Urothelium cell line (cell line): ENCODE results near the gene SPOP.
A peak's percentile ranks its signal among the peaks of the same experiment; 100 is the strongest.
"Not testable (repeated sequence)": the region's sequence is repeated elsewhere in the genome, so short reads cannot be mapped to it uniquely, and the experiment has no call there.

ENCODE experiments used
- DNase-seq: peaks from one replicate; pipeline ENCODE4 v3.0.0; 2011; ENCODE audit warnings: low spot score, mixed read lengths
- FAIRE-seq: peaks from 2 replicates; lab custom pipeline; 2011; peaks lifted over from hg19 to GRCh38; lab: Jason Lieb, UNC

SPOP gene

GRCh38 chr17:49574945-49575678 is 102.8 kb downstream of the SPOP start:
- no peak for FAIRE-seq

GRCh38 chr17:49574323-49574781 is 103.5 kb downstream of the SPOP start:
- DNase-seq (no peak), FAIRE-seq (no peak)

More at GRCh38 chr17:49574945-49575678, 102.8 kb downstream of the SPOP start:
- no peak for DNase-seq

GRCh38 chr17:49573510-49574322 is 104.2 kb downstream of the SPOP start:
- DNase-seq (no peak), FAIRE-seq (no peak)

DNA sequence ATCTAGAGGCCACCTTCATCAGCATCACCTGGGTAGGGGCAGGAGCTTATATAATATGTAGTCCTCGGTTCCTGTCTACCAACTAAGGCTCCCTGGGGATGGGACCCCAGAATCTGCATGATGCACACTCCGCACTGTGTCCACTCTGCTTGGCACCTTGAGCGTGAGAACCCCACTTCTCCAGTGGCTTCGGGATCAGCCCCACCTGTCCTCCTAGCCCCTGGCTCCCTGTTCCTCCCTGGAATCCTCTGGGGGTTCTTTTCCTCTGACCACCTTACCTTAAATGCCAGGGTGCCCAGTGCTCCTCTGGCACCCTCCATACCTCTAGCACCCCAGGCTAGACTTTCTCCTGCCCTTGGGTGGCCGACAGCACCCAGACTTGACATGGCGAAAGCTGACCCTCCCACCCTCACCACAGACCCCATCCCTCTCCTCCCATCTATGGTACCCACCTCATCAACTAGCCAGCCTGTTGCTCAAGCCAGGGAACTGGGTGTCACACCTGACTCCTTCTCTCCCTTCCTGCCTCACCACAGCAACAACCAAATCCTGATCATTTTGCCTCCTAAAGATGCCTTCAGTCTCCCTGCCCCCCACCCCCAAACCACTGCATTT is 105.0 kb downstream of the SPOP start:
- DNase-seq (no peak), FAIRE-seq (no peak)

- FAIRE-seq (no peak), DNase-seq (no peak)
Observed at GRCh38 chr17:49572226-49572625, 105.7 kb downstream of the SPOP start.

- FAIRE-seq (no peak), DNase-seq (no peak)
Observed at GRCh38 chr17:49571764-49572163, 106.1 kb downstream of the SPOP start.

- DNase-seq: no peak
- FAIRE-seq: no peak
Observed at GRCh38 chr17:49571283-49571682, 106.6 kb downstream of the SPOP start.

DNA sequence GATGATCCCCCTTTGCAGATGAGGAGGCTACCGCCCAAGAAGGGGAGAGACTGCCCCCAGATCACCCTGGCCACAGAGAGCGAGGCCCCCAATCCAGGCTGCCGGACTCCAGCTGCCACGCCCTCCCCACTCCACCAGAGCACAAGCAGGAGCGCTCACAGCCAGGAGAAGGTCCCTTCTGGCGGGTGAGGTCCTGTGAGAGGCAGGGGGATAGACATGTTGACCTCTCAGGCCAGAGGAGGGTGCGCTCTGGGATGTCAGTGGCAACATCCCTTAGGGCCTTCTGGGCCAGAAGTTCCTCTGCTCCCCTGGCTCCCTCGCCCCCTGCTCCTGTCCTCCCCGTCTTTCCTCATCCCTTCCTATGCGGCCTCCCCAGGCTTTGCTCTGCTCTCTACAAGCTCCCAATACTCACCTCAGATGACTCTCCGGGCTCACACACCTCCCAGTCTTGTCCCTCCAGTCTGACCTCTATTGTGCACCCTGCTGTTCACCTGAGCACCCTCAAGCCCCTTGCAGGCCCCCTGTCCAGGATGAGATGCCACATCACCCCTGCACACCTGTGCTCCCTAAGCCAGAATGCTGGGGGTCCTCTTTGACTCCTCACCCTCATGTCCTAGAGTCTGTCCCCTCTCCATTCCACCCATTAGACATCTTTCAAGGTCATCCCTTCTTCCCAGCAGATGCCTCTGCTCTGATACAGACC is 107.2 kb downstream of the SPOP start:
- no peak for FAIRE-seq
- no peak for DNase-seq

- not testable (repeated sequence) for FAIRE-seq
Observed at GRCh38 chr17:49568695-49569047, 109.2 kb downstream of the SPOP start.

GRCh38 chr17:49567871-49568694 is 109.8 kb downstream of the SPOP start:
- FAIRE-seq: peak; percentile 68
- DNase-seq: peak; percentile 82

More at GRCh38 chr17:49568695-49569047, 109.2 kb downstream of the SPOP start:
- DNase-seq: not testable (repeated sequence)

DNA sequence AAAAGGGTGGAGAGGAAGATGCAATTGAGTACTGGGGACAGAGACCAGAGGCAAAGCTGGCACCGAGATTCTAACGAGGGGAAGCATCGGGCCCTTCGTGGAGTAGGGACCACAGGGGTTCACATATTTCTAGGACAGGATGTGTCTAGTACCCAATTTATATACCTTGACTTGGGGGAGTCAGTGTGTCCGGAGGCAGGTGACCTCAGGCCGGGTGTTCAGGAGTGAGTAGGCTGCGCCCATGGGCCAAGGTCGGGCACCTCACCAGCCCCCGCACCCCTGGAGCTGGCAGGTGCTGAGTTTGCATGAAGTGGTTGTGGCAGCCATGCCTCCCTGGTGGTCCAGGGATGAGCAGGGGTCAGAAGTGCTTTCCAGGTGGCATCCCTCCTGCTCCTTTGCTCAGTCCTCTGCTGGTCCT is 110.8 kb downstream of the SPOP start:
- DNase-seq: no peak
- FAIRE-seq: no peak

GRCh38 chr17:49566668-49567071 is 111.2 kb downstream of the SPOP start:
- DNase-seq: no peak
- FAIRE-seq: peak; percentile 23

GRCh38 chr17:49565948-49566491 is 111.9 kb downstream of the SPOP start:
- FAIRE-seq: no peak
- DNase-seq: no peak

DNA sequence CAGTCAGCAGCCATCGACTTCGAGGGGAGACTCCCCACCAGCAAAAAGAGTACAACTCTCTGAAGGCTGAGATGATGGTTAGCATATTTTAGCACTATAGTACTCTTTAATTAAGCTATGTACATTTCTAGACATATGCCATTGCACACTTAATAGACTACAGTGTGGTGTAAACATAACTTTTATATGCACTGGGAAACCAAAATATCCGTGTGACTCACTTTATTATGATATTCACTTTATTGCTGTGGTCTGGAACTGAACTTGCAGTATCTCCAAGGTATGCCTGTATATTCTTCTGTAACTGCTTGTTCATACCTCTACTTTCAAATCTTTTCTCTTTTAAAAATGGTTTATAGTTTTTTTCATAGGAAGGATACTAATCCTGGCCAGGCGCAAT is 113.3 kb downstream of the SPOP start:
- no peak for DNase-seq
- FAIRE-seq: no peak

GRCh38 chr17:49557312-49558024 is 120.4 kb downstream of the SPOP start:
- peak; percentile 73 for DNase-seq
- peak; percentile 35 for FAIRE-seq

DNA sequence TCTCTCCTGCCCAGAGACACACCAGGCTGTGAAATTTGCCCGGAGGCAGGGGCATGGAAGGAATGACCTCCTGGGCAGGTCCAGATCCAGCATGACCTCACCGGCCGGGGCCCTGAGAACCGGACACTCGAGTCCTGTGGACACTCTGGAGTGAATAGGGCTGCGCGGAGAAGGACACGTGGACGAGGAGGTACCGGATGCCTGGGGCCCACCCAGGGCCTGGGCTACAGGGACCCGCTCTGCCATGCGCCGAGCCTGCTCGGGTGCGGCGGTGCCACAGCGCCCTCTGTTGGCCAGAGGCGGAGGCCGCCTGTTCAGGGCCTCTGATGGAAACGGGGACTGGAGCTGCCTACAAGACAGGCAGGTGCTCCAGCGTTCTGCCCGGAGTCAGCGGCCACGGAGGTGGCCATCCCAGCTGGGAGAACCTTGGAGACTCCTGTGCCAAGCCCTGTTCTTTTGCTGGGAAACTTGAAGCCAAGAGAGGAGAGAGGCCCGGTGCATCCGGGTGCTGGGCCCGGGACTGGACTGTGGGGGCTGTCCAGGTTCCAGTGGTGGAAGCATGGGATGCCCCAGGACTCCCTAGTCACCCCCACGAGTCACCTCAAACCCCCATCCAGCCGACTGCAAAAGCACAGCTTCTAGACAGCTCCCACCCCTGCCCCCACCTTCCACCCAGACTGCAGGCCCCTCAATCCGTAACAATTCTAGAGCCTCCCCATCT is 121.5 kb downstream of the SPOP start:
- FAIRE-seq (peak; percentile 20), DNase-seq (peak; percentile 92)

GRCh38 chr17:49555495-49556222 is 122.2 kb downstream of the SPOP start:
- DNase-seq (no peak), FAIRE-seq (no peak)
